WTC11 (cell line): Measurements from ENCODE around the gene TMEM17.

Experiments
- KAT7 ChIP-seq: sonication (generic); formaldehyde crosslinking; IDR thresholded peaks from 2 replicates; pipeline ENCODE4 v1.8.1; 2023; ENCODE audit warnings: missing genetic modification reagents, mild to moderate bottlenecking, borderline replicate concordance
- NR3C1 ChIP-seq: sonication (generic); formaldehyde crosslinking; conservative IDR thresholded peaks from 2 replicates; pipeline ENCODE4 v1.8.1; 2023; ENCODE audit warnings: low read depth, mild to moderate bottlenecking, missing genetic modification reagents
- TF ChIP-seq, protein P1 (sequence below): fragments of 200-600 bp; IDR thresholded peaks from 2 replicates; pipeline ENCODE4 v1.8.0; 2022; ENCODE audit warnings: antibody characterized with exemption
- TF ChIP-seq, protein P2 (sequence below): sonication (generic); formaldehyde crosslinking; IDR thresholded peaks from 2 replicates; pipeline ENCODE4 v1.8.1; 2023; ENCODE audit warnings: mild to moderate bottlenecking, missing genetic modification reagents
- TF ChIP-seq, protein P3 (sequence below): sonication (generic); formaldehyde crosslinking; IDR thresholded peaks from 2 replicates; pipeline ENCODE4 v1.8.0; 2022; ENCODE audit warnings: mild to moderate bottlenecking, missing genetic modification reagents

DNA sequence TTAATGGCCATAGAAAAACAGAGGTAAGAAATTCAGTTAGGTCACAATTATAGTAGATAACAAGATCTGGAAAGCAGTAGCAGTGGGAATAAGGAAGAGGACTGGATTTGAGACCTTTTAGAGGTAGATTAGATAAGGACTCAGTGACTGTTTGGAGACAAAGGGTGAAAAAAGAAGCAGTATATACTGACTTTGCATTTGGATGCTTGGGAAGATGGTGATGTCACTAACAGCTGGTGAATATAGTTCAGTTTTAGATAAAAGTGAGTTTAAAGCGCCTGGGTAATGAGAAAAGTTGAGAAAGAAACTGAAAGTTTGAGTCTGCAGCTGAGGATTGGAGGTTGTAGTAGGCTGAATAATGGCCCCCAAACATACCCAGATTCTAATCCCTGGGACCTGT lies 32.8 kb upstream of the TMEM17 start:
- TF ChIP-seq KAT7 (CRISPR knock-in tag), result no peak
- TF ChIP-seq, protein P1, sequence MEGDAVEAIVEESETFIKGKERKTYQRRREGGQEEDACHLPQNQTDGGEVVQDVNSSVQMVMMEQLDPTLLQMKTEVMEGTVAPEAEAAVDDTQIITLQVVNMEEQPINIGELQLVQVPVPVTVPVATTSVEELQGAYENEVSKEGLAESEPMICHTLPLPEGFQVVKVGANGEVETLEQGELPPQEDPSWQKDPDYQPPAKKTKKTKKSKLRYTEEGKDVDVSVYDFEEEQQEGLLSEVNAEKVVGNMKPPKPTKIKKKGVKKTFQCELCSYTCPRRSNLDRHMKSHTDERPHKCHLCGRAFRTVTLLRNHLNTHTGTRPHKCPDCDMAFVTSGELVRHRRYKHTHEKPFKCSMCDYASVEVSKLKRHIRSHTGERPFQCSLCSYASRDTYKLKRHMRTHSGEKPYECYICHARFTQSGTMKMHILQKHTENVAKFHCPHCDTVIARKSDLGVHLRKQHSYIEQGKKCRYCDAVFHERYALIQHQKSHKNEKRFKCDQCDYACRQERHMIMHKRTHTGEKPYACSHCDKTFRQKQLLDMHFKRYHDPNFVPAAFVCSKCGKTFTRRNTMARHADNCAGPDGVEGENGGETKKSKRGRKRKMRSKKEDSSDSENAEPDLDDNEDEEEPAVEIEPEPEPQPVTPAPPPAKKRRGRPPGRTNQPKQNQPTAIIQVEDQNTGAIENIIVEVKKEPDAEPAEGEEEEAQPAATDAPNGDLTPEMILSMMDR, result no peak
- TF ChIP-seq NR3C1 (CRISPR knock-in tag), result no peak
- TF ChIP-seq, protein P2, sequence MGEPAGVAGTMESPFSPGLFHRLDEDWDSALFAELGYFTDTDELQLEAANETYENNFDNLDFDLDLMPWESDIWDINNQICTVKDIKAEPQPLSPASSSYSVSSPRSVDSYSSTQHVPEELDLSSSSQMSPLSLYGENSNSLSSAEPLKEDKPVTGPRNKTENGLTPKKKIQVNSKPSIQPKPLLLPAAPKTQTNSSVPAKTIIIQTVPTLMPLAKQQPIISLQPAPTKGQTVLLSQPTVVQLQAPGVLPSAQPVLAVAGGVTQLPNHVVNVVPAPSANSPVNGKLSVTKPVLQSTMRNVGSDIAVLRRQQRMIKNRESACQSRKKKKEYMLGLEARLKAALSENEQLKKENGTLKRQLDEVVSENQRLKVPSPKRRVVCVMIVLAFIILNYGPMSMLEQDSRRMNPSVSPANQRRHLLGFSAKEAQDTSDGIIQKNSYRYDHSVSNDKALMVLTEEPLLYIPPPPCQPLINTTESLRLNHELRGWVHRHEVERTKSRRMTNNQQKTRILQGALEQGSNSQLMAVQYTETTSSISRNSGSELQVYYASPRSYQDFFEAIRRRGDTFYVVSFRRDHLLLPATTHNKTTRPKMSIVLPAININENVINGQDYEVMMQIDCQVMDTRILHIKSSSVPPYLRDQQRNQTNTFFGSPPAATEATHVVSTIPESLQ (CRISPR knock-in tag), result no peak
- TF ChIP-seq, protein P3, sequence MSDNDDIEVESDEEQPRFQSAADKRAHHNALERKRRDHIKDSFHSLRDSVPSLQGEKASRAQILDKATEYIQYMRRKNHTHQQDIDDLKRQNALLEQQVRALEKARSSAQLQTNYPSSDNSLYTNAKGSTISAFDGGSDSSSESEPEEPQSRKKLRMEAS, result no peak
